Astrocyte (in vitro differentiated cells and primary cell): ENCODE data around the gene DUSP15.

Source experiments
- CTCF ChIP-seq: IDR thresholded peaks from 2 replicates; pipeline ENCODE4 v1.5.1; 2011; ENCODE audit warnings: low read depth, mild to moderate bottlenecking, inconsistent platforms, low read length, moderate library complexity; ENCODE audit not compliant: insufficient read depth
- EZH2 ChIP-seq: IDR thresholded peaks from 2 replicates; pipeline ENCODE4 v1.6.1; 2012; ENCODE audit warnings: mild to moderate bottlenecking, low read length, inconsistent platforms; ENCODE audit not compliant: insufficient read depth

GRCh38 chr20:31838646-31839292, 31.6 kb downstream of the DUSP15 start:
- TF ChIP-seq CTCF (no peak), EZH2 (no peak)
